Forelimb muscle (tissue), 1 donor: ENCODE results near the gene FAM117B. TPM values are rescaled to one million over a fixed set of nuclear protein-coding genes. Genes with fewer than 3 reads are reported as not detected.
"Not testable (repeated sequence)": the region's sequence is repeated elsewhere in the genome, so short reads cannot be mapped to it uniquely, and the experiment has no call there.

ENCODE experiments used
- DNase-seq: peaks from one replicate; pipeline ENCODE4 v3.0.0-alpha.2; 2013; ENCODE audit warnings: low read depth
- polyA plus RNA-seq: library from polyadenylated mRNA; unstranded; fragments of 120-200 nt; gene quantifications from one replicate; pipeline ENCODE4 v1.2.1, GENCODE V29; 2013; ENCODE audit not compliant: insufficient read length

The FAM117B gene
- polyA plus RNA-seq, 1 donor, result 3.0 TPM

DNA sequence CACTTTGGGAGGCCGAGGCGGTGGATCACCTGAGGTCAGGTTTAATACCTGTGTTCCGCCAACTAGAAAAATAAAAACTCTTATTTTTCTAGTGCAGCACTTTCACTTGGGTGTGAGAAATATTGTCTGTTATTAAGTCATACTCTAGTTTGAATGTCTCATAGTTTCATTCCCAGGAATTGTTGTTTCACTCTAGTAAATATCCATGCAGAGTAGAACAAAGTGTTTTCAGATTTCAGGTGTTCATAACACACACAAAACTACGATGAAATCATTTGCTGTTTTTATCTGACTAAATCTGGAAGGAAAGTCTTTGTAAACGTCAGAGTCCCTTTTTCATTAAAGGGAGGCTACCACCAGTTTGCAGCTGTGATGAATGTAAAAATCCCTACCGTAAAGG, 4.0 kb downstream of the FAM117B start:
- no peak for DNase-seq

DNA sequence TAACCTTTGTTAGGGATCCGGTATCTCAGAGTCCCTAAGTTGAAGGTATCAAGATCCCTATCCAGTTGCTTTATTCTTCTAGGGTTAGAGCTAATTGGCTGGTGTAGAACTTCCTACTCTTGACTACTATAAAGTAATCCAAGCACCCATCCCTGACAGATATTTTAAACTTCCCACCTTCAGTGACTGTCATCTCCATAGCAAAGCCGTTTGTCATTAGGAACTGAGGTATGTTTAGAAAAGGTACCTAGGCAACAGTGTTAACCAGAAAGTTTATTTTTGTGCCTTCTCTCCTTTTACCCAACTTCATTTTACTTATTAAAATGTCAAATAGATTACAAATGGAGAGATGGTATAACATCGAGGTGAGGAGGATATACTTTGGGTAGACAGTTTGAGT, 4.5 kb downstream of the FAM117B start:
- DNase-seq, result no peak

DNA sequence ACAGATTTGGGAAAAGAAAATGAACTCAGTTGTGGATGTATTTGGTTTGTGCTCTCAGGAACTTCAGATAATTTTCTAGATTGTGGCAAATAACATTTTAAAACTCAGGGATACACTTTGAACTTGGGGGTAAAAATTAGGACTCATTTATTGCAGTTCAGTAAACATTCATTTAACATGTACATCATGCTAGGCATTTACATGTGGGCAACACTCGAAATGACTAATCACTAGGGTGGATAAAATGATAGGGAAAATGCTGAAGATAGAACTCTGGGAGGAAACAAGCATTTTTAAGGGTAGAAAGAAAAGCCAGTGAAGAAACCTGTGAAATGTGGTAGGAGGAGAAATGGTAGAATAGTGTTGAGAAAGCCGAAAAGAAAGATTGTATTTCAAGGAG, 7.8 kb downstream of the FAM117B start:
- no peak for DNase-seq

DNA sequence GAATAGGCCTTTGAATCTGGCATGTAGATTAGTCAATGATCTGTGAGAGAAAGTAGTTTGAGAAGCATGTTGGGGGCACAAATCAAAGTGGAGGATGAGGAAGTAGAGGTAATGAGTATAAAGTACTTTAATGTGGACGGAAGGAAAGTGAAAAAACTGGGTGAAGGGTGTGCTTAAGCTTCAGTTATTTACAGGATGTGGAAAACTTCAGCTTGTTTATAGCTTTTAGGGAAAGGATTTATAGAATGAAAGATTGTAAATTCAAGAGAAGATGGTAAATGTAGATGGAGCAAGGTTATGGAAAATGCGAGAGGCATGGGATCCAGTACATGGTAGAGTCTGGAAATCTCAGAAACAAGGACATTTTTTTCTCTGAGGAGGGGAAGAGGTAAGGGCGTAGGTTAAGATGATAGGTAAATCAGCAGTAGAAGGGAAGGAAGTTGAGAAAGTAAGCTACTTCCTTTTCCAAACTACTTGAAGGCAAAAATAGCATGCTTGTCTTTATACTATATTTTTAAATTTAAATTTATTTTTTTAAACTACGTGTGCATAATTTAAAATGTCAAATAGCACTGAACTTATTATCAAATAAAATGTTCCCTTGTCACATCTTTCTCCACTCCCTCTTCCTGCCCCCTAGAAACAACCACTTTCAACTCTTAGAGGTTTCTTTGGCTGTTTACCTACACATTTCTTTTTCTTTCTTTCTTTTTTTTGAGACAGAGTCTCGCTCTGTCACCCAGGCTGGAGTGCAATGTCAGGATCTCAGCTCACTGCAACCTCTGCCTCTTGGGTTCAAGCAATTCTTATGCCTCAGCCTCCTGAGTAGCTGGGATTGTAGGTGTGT, 8.5 kb downstream of the FAM117B start:
- no peak for DNase-seq

DNA sequence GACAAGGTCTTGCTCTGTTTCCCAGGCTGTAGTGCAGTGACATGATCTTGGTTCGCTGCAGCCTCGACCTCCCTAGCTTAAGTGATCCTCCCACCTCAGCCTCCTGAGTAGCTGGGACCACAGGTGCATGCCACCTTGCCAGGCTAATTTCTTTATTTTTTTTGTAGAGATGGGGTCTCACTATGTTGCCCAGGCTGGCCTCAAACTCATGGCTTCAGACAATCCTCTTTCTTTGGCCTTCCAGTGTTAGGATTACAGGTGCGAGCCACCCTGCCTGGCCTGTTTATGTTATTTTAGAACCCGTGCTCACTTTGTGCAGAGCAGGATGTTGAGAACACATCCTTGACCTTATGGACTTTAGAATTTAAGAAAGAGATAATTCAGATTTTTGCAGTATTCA, 17.4 kb downstream of the FAM117B start:
- DNase-seq, result no peak

DNA sequence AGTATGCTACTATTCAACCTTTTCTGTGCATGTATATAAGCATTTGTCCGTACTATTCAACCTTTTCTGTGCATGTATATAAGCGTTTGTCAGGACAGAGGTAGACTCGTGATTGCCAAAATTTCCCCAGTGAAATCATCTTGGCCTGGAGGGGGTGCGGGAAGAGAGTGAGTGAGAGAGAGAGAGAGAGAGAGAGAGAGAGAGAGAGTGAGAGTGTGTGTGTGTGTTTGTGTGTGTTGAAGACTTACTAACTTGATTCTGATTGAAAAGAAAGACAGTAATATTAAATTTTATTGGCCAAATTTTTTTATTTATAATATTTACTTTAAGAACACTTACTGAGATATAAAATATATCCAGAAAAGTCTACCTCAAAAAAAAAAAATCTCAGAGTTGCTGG, 19.1 kb downstream of the FAM117B start:
- no peak for DNase-seq

DNA sequence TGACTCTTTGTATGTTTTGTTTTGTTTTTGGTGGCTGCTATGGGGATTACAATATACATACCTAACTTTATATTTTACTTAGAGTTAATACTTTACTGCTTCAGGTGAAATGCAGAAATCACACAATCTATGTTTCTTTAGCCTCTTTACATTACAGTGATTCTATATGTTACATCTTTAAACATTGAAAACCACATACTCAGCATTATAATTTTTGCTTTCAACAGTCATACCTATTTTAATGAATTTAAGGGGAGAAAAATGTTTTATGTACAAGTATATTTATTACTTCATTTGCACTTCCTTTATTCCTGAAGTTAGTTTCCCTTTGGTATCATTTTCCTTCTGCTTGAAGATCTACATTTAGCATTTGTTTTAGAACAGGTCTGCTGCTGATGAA, 23.1 kb downstream of the FAM117B start:
- DNase-seq, result no peak

DNA sequence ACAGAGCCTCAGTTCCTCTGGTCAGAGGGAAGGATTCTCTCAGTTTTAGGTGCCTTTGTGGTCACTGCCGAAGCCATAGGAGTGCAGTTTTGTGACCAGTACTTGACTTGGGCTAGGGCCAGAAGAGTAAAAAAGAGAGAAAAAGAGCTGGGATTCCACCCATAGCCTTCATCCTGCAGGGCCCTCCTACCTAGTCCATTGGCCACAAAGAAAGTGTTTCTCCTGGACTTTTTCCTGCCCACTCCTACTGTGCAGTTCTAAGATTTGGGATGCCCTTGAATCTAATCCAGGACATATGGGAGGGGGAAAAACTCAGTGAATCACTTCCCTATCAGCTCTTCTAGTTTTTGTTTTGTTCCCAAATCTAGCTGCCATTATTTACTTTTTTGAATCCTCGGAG, 26.0 kb downstream of the FAM117B start:
- DNase-seq, result no peak

DNA sequence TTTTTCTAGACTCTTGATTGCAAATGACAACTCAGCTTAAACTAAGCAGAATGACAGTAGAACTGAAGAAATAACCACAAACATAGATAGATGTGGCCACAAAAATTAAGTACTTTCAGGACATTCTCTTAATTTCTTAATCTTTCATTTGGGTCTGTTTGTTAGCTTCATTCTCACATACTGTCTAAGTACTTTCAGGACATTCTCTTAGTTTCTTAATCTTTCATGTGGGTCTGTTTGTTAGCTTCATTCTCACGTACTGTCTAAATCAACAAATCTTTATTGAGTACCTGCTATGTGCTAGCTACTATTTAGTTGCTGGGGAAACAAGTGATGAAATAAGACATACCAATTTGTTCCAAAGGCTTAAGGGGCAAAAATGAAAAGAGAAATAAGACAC, 35.1 kb downstream of the FAM117B start:
- no peak for DNase-seq

DNA sequence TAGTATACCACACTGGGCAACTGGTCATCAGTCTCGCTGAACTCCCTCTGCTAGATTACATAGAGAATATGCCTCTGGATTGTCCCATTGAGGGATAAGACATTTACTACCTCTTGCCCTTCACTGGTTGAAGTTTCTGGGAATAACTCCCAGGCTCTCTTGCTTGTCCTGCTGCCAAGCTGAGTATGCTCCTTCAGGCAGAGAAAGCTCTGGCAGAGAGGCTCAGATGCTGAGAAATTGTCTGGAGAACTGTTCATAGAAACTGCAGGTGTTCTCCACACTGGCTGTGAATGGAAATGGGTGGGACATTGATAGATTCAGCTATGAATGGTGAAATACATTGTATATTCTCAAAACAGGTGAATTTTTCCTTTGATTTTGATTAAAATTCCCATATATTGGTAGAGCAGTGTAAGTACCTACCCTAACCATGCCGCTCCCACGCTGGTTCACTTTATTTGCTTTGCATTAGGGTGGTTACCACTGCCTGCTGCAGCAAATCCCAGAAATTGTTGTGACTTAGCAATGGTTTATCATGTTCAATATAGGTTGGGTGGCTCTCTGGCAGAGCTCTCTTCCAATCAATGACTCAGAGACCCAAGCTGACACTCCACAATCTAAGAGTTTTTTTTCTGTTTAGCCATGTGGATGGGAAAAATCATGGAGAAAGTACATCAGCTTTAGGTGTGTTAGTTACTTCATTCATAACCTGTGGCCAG, 36.7 kb downstream of the FAM117B start:
- peak; percentile 8 for DNase-seq

DNA sequence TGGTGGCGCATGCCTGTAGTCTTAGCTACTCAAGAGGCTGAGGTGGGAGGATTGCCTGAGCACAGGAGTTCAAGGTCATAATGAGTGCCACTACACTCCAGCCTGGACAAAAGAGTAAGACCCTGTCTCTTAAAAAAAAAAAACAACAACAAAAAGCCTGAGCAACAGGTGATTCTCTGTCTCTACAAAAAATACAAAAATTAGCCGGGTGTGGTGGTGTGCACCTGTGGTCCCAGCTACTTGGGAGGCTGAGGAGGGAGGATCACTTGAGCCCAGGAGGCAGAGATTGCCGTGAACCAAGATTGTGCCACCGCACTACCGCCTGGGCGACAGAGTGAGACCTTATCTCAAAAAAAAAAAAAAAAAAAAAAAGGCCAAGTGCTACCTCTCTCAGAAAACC, 40.3 kb downstream of the FAM117B start:
- not testable (repeated sequence) for DNase-seq

DNA sequence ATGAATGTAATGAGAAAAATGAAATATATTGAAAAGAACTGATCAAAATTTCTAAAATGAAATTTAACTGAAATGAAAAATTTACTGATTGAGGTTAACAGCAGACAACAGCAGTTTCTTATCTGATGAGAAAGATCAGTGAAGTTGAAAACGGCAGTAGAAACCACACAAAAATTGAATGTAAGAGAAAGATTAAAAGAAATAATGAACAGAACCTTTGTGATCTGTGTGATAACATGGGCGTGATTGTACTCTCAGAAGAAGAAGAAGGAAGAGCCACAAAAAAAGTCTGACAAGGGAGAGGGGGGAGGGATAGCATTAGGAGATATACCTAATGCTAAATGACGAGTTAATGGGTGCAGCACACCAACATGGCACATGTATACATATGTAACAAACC, 45.2 kb downstream of the FAM117B start:
- no peak for DNase-seq

DNA sequence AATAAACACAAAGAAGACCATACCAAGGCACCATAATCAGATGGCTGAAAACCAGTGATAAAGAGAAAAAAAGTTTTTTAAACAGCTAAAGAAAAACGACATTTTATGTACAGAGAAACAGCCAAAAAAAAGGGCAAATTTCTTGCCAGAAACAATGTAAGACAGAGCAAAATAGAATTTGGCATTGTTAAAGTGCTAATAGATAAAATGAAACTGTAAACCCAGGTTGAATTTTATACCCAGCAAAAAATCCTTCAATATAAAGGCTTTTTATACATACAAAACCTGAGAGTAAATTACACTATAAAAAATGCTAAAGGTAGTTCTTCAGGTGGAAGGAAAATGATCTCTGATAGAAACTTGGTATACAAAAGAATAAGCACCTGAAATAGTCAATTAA, 45.7 kb downstream of the FAM117B start:
- DNase-seq, result no peak

DNA sequence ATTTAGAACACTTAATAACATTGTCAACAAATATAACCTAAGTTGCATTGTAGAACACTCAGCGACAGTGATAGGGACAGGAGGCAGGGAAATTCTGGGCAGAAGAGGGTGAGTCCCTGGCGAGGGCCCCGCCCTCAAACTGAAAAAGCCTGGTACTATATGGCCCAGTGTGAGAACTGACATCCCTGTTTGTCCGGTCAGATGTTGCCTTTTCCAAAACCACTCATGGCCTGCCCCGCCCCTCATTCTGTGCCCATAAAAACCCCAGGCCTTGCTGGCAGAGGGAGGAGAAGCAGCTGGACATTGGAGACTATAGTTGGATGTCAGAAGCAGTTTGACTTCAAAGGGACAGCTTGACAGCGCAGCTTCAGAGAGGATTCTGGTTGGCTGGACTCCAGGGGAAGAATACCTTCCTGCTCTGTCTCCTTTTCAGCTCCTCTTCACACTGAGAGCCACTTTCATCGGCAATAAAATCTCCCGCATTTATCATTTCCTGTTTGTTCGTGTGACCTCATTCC, 47.0 kb downstream of the FAM117B start:
- DNase-seq, result no peak

DNA sequence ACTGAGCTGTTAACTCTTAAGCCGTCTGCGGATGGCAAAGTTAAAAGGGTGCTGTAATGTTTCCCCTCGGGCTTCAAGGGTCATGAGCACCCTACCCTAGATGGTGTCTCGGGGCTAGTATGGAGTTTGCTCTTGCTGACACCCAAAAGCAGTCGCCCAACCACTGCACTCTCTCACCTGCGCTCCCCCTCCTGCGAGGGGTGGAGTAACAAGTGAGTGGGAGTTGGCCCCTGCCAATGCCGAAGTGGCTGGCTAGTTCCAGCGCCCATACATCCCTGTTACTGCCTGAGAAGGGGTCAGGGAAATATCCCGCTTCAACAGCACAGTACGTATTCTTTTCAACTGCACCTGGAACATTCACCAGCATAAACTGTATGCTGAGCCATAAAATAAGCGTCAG, 47.5 kb downstream of the FAM117B start:
- no peak for DNase-seq

DNA sequence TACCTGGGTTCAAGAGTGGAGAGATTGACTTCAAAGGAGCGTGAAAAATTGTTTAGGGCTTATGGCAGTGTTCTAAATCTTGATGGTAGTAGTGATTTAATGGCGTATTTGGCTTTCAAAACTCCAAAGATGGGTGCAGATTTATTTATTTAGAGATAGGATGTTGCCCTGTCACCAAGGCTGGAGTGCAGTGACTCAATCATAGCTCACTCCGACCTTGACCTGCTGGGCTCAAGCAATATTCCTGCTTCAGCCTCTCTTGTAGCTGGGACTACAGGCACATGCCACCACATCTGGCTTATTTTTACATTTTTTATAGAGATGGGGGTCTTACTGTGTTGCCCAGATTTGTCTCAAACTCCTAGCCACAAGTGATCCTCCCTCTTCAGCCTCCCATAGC, 52.5 kb downstream of the FAM117B start:
- no peak for DNase-seq

DNA sequence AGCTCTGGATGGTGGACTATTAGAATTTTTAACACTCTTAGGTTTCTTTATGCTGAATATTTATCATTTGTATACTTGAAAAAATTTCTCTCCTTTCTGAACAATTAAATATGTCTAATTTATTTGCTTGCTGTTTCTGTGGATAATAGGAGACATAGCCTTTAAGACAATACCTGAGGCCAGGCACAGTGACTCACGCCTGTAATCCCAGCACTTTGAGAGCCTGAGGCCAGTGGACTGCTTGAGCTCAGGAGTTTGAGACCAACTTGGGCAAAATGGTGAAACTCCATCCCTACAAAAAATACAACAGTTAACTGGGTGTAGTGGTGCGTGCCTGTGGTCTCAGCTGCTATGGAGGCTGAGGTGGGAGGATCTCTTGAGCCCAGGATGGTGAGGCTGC, 54.7 kb downstream of the FAM117B start:
- no peak for DNase-seq

DNA sequence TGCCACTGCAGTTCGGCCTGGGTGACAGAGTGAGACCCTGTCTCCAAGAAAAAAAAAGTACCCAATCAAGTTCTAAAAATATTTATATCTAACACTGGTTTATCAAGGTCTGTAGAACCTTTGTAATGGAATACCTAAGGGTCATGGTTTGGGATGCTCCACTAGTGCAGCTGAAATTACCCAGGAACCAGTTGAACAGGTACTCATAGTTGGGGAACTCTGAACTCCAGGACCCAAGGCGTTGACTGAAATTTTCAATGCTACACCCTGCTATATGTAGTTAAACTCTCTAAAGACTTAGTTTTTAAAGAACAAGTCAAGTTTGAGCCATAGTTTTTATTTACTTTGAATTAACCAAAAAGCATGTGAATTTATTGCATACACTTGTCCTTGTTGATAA, 55.1 kb downstream of the FAM117B start:
- DNase-seq, result no peak

DNA sequence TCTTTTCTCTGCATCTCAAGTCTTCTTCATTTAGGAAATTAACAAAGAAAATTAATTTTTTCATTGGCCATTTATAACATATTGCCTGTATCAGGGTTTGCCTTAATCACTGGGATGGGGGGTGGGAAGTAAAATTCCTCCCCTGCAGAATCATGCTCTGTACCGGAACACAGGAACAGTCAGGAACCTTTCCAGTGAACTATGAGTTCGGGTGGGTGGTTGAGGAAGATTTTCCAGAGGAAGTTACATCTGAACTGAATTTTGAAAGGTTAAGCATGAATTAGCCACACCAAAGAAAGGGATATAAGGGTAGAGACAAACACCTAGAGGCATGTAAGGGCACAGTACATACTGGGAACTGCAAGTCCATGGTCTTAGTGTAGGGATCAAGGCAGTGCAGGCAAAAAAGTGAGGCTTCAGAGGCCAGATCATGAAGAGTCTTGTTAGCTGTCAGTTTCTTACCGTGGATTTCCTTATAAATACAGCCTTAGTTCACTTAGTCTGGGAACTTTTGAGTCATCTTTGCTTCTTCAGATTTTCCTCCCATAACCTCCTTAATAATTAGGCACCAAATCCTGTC, 55.6 kb downstream of the FAM117B start:
- no peak for DNase-seq

DNA sequence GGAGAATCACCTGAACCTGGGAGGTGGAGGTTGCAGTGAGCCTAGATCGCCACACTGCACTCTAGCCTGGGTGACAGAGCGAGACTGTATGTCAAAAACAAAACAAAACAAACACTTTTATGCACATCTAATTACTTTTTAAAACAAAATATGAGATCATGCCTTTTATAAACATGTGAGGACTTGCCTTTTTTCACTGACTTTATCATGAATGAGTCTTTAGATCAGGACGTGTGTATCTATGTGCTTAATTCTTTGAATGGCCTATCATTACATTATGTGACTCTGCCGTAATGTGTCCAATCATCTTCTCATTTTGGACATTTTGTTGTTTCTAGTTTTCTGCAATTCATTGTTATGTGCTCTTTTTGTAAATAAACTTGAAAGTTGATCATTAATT, 58.7 kb downstream of the FAM117B start:
- no peak for DNase-seq

DNA sequence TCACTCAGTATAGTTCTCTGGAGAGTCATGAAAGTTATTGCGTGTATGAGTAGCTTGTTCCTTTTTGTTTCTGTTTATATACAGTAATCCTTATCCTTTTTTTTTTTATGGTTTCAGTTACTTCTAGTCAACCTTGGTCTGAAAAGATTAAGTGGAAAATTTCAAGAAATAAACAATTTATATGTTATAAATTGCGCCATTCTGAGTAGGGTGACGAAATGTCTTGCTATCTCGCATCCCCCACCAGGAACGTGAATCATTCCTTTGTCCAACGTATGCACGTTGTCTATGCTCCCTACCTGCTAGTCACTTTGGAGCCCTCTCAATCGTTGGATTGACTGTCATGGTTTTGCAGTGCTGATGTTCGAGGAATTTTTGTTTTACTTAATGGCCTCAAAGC, 60.4 kb downstream of the FAM117B start:
- no peak for DNase-seq

DNA sequence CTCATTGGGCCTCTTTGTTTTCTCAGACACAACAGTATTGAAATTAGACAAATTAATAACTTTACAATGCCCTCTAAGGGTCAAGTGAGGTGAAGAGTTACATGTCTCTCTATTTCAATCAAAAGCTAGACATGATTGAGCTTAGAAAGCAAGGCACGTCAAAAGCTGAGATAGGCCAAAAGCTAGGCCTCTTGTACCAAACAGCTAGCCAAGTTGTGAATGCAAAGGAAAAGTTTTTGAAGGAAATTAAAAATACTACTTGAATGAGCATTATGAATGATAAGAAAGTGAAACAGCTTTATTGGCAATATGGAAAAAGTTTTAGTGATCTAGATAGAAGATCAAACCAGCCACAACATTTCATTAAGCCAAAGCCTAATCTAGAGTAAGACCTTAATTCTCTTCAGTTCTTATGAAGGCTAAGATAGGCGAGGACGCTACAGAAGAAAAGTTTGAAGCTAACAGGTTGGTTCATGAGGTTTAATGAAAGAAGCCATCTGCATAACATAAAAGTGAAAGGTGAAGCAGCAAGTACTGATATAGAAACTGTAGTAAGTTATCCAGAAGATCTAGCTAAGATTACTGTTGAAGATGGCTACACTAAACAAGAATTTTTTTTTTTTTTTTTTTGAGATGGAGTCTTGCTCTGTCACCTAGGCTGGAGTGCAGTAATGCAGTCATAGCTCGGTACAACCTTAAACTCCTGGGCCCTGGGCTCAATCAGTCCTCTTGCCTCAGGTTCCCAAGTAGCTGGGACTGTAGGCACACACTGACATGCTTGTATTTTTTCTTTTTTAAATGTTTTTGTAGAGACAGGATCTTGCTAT, 65.5 kb downstream of the FAM117B start:
- DNase-seq, result no peak
